SK-N-SH treated with all-trans-retinoic acid at 6 μM for 48 hours (cell line): ENCODE data around the gene GLDN.

Experiments
- ATAC-seq: fragments of 200-7000 bp; cut with Tn5 transposase; 3 replicates; pipeline ENCODE4 v1.9.1; 2020; ENCODE audit warnings: mild to moderate bottlenecking, moderate library complexity
- ARNTL ChIP-seq: fragments of 450-650 bp; formaldehyde crosslinking; IDR thresholded peaks from 2 replicates; pipeline ENCODE4 v1.5.0; 2020; ENCODE audit warnings: low read depth, mild to moderate bottlenecking, moderate library complexity, borderline replicate concordance
- BACH2 ChIP-seq: fragments of 250-450 bp; sonication (Bioruptor Pico); IDR thresholded peaks from 2 replicates; pipeline ENCODE4 v1.9.0; 2021; ENCODE audit warnings: mild to moderate bottlenecking, borderline replicate concordance
- CSDC2 ChIP-seq: fragments of 250-450 bp; sonication (Bioruptor Pico); IDR thresholded peaks from 2 replicates; pipeline ENCODE4 v1.5.0; 2020; ENCODE audit warnings: mild to moderate bottlenecking, moderate library complexity
- ESRRG ChIP-seq: fragments of 250-450 bp; sonication (Bioruptor Pico); IDR thresholded peaks from 2 replicates; pipeline ENCODE4 v1.6.1; 2021; ENCODE audit warnings: mild to moderate bottlenecking
- GLIS3 ChIP-seq: fragments of 250-450 bp; sonication (Bioruptor Pico); IDR thresholded peaks from 2 replicates; pipeline ENCODE4 v1.5.0; 2020; ENCODE audit warnings: mild to moderate bottlenecking, moderate library complexity
- OSR1 ChIP-seq: fragments of 250-450 bp; sonication (Bioruptor Pico); IDR thresholded peaks from 2 replicates; pipeline ENCODE4 v1.8.0; 2022; ENCODE audit warnings: moderate library complexity, mild to moderate bottlenecking, inconsistent platforms
- PPARA ChIP-seq: fragments of 250-450 bp; sonication (Bioruptor Pico); IDR thresholded peaks from 2 replicates; pipeline ENCODE4 v1.5.0; 2020; ENCODE audit warnings: mild to moderate bottlenecking, borderline replicate concordance
- RARB ChIP-seq: fragments of 250-450 bp; sonication (Bioruptor Pico); IDR thresholded peaks from 2 replicates; pipeline ENCODE4 v1.8.0; 2021; ENCODE audit warnings: mild to moderate bottlenecking, moderate library complexity
- SNAI2 ChIP-seq: fragments of 250-450 bp; sonication (Bioruptor Pico); IDR thresholded peaks from 2 replicates; pipeline ENCODE4 v1.5.0; 2020; ENCODE audit warnings: mild to moderate bottlenecking, moderate library complexity
- TCF4 ChIP-seq: fragments of 250-450 bp; sonication (Bioruptor Pico); IDR thresholded peaks from 2 replicates; pipeline ENCODE4 v1.8.0; 2021; ENCODE audit warnings: mild to moderate bottlenecking, moderate library complexity, borderline replicate concordance
- TOX ChIP-seq: fragments of 250-450 bp; sonication (Bioruptor Pico); IDR thresholded peaks from 2 replicates; pipeline ENCODE4 v1.8.0; 2021; ENCODE audit warnings: mild to moderate bottlenecking, moderate library complexity, borderline replicate concordance
- ZC3H10 ChIP-seq: fragments of 250-450 bp; sonication (Bioruptor Pico); IDR thresholded peaks from 2 replicates; pipeline ENCODE4 v1.5.1; 2021; ENCODE audit warnings: mild to moderate bottlenecking, moderate library complexity
- ZFP3 ChIP-seq: fragments of 250-450 bp; sonication (Bioruptor Pico); IDR thresholded peaks from 2 replicates; pipeline ENCODE4 v1.5.0; 2020; ENCODE audit warnings: mild to moderate bottlenecking, moderate library complexity
- ZFP30 ChIP-seq: fragments of 450-650 bp; formaldehyde crosslinking; IDR thresholded peaks from 2 replicates; pipeline ENCODE4 v1.5.0; 2022; ENCODE audit warnings: mild to moderate bottlenecking, moderate library complexity
- ZNF565 ChIP-seq: fragments of 450-650 bp; formaldehyde crosslinking; conservative IDR thresholded peaks from 2 replicates; pipeline ENCODE4 v1.5.0; 2020; ENCODE audit warnings: low read depth, mild to moderate bottlenecking, moderate library complexity
- ZNF70 ChIP-seq: fragments of 450-650 bp; formaldehyde crosslinking; IDR thresholded peaks from 2 replicates; pipeline ENCODE4 v1.5.0; 2020; ENCODE audit warnings: mild to moderate bottlenecking, moderate library complexity
- ZNF8 ChIP-seq: fragments of 450-650 bp; formaldehyde crosslinking; IDR thresholded peaks from 2 replicates; pipeline ENCODE4 v1.5.0; 2020; ENCODE audit warnings: mild to moderate bottlenecking, moderate library complexity
- TF ChIP-seq, protein P1 (sequence below): fragments of 250-450 bp; sonication (Bioruptor Pico); IDR thresholded peaks from 2 replicates; pipeline ENCODE4 v1.8.0; 2020; ENCODE audit warnings: mild to moderate bottlenecking, moderate library complexity, borderline replicate concordance
- TF ChIP-seq, protein P2 (sequence below): fragments of 250-450 bp; sonication (Bioruptor Pico); IDR thresholded peaks from 2 replicates; pipeline ENCODE4 v1.5.0; 2020; ENCODE audit warnings: mild to moderate bottlenecking, moderate library complexity
- TF ChIP-seq, protein P3 (sequence below): fragments of 250-450 bp; sonication (Bioruptor Pico); IDR thresholded peaks from 2 replicates; pipeline ENCODE4 v1.5.1; 2020; ENCODE audit warnings: low read depth, mild to moderate bottlenecking, moderate library complexity
- TF ChIP-seq, protein P4 (sequence below): fragments of 250-450 bp; sonication (Bioruptor Pico); IDR thresholded peaks from 2 replicates; pipeline ENCODE4 v1.5.1; 2021; ENCODE audit warnings: mild to moderate bottlenecking, moderate library complexity
- TF ChIP-seq, protein P5 (sequence below): fragments of 250-450 bp; sonication (Bioruptor Pico); IDR thresholded peaks from 2 replicates; pipeline ENCODE4 v1.8.0; 2021; ENCODE audit warnings: low read depth, mild to moderate bottlenecking, moderate library complexity, borderline replicate concordance

GLDN gene

DNA sequence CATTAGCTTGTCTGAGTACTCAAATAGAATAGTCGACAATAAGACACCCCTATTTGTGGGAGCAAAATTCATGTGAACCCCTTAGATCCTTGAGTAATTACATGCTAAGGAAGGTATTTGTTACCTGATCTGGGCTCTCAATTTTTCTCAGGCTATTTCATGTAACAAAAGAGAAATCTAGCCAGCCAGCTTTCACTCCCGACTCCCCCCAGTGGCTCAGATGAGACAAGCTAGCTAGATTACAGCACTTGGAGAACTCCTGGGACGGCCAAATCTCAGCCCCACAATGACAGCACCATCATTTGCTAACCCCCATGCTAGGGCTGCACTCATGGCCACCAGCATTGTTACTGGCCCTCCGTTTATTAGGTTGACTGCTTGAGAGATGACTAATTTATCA lies 41.3 kb downstream of the GLDN start:
- TF ChIP-seq ZNF70 (no peak), TCF4 (no peak), TOX (CRISPR knock-in tag) (no peak), PPARA (no peak), RARB (CRISPR knock-in tag) (no peak), ZFP3 (CRISPR knock-in tag) (no peak), SNAI2 (CRISPR knock-in tag) (no peak)
- TF ChIP-seq, protein P1, sequence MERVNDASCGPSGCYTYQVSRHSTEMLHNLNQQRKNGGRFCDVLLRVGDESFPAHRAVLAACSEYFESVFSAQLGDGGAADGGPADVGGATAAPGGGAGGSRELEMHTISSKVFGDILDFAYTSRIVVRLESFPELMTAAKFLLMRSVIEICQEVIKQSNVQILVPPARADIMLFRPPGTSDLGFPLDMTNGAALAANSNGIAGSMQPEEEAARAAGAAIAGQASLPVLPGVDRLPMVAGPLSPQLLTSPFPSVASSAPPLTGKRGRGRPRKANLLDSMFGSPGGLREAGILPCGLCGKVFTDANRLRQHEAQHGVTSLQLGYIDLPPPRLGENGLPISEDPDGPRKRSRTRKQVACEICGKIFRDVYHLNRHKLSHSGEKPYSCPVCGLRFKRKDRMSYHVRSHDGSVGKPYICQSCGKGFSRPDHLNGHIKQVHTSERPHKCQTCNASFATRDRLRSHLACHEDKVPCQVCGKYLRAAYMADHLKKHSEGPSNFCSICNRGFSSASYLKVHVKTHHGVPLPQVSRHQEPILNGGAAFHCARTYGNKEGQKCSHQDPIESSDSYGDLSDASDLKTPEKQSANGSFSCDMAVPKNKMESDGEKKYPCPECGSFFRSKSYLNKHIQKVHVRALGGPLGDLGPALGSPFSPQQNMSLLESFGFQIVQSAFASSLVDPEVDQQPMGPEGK: no peak
- TF ChIP-seq, protein P2, sequence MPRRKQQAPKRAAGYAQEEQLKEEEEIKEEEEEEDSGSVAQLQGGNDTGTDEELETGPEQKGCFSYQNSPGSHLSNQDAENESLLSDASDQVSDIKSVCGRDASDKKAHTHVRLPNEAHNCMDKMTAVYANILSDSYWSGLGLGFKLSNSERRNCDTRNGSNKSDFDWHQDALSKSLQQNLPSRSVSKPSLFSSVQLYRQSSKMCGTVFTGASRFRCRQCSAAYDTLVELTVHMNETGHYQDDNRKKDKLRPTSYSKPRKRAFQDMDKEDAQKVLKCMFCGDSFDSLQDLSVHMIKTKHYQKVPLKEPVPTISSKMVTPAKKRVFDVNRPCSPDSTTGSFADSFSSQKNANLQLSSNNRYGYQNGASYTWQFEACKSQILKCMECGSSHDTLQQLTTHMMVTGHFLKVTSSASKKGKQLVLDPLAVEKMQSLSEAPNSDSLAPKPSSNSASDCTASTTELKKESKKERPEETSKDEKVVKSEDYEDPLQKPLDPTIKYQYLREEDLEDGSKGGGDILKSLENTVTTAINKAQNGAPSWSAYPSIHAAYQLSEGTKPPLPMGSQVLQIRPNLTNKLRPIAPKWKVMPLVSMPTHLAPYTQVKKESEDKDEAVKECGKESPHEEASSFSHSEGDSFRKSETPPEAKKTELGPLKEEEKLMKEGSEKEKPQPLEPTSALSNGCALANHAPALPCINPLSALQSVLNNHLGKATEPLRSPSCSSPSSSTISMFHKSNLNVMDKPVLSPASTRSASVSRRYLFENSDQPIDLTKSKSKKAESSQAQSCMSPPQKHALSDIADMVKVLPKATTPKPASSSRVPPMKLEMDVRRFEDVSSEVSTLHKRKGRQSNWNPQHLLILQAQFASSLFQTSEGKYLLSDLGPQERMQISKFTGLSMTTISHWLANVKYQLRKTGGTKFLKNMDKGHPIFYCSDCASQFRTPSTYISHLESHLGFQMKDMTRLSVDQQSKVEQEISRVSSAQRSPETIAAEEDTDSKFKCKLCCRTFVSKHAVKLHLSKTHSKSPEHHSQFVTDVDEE (CRISPR knock-in tag): no peak
- TF ChIP-seq, protein P3, sequence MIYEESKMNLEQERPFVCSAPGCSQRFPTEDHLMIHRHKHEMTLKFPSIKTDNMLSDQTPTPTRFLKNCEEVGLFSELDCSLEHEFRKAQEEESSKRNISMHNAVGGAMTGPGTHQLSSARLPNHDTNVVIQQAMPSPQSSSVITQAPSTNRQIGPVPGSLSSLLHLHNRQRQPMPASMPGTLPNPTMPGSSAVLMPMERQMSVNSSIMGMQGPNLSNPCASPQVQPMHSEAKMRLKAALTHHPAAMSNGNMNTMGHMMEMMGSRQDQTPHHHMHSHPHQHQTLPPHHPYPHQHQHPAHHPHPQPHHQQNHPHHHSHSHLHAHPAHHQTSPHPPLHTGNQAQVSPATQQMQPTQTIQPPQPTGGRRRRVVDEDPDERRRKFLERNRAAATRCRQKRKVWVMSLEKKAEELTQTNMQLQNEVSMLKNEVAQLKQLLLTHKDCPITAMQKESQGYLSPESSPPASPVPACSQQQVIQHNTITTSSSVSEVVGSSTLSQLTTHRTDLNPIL (CRISPR knock-in tag): no peak

DNA sequence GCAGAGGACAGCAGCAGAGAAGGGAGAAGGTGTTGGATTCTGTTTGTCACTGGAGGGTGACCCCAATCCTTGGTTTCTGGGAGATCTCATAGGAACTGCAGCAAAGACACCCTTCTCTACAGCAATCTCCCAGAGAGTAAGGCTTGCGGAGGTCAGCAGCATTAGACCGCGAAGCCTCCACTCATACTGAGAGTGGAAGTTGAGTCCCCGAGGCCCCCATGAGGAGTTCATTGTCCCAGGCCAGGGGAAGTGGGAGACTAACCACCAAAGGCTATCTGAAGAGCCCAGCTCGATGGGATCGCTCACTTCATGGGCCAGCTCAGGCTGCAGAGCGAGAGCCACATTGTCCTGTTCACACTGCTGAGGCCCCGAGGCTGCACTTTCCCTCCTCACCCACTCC lies 44.6 kb downstream of the GLDN start:
- TF ChIP-seq BACH2 (CRISPR knock-in tag) (no peak), RARB (CRISPR knock-in tag) (no peak), ESRRG (no peak), CSDC2 (CRISPR knock-in tag) (no peak), OSR1 (CRISPR knock-in tag) (no peak), TOX (CRISPR knock-in tag) (no peak)
- TF ChIP-seq, all 23 proteins: peak for 0
- ATAC-seq: no peak

More for the DNA sequence above, 41.3 kb downstream of the GLDN start:
- ATAC-seq: peak; percentile 77

DNA sequence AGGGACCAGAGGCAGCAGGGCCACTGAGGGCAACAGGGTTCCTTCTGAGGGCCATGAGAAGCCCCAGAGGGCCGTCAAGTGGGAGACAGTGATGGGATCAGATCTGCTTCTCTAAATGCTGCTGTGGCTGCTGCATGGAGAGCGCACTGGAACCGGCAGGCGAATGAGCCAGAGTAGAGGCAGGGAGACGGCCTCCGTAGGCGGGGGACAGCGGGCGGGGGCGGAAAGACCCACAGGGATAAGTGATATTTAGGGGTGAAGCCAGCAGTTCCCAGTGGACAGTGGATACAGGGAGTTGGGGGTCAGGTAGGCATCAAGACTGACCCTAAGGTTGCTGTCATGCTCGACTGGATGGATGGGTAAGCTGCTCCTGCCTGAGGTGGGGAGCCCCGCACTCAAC lies 45.0 kb downstream of the GLDN start:
- no peak for TF ChIP-seq BACH2 (CRISPR knock-in tag)
- no peak for TF ChIP-seq ZC3H10 (CRISPR knock-in tag)
- no peak for TF ChIP-seq ZFP30 (CRISPR knock-in tag)
- TF ChIP-seq ESRRG: no peak
- TF ChIP-seq, protein P4, sequence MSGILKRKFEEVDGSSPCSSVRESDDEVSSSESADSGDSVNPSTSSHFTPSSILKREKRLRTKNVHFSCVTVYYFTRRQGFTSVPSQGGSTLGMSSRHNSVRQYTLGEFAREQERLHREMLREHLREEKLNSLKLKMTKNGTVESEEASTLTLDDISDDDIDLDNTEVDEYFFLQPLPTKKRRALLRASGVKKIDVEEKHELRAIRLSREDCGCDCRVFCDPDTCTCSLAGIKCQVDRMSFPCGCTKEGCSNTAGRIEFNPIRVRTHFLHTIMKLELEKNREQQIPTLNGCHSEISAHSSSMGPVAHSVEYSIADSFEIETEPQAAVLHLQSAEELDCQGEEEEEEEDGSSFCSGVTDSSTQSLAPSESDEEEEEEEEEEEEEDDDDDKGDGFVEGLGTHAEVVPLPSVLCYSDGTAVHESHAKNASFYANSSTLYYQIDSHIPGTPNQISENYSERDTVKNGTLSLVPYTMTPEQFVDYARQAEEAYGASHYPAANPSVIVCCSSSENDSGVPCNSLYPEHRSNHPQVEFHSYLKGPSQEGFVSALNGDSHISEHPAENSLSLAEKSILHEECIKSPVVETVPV (CRISPR knock-in tag): no peak
- no peak for TF ChIP-seq ZFP3 (CRISPR knock-in tag)
- no peak for TF ChIP-seq CSDC2 (CRISPR knock-in tag)
- TF ChIP-seq ZNF70: no peak
- no peak for TF ChIP-seq TCF4
- TF ChIP-seq, protein P5, sequence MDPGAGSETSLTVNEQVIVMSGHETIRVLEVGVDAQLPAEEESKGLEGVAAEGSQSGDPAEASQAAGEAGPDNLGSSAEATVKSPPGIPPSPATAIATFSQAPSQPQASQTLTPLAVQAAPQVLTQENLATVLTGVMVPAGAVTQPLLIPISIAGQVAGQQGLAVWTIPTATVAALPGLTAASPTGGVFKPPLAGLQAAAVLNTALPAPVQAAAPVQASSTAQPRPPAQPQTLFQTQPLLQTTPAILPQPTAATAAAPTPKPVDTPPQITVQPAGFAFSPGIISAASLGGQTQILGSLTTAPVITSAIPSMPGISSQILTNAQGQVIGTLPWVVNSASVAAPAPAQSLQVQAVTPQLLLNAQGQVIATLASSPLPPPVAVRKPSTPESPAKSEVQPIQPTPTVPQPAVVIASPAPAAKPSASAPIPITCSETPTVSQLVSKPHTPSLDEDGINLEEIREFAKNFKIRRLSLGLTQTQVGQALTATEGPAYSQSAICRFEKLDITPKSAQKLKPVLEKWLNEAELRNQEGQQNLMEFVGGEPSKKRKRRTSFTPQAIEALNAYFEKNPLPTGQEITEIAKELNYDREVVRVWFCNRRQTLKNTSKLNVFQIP (CRISPR knock-in tag): no peak
- no peak for TF ChIP-seq GLIS3 (CRISPR knock-in tag)
- TF ChIP-seq ARNTL (CRISPR knock-in tag): no peak
- no peak for TF ChIP-seq ZNF8 (CRISPR knock-in tag)
- no peak for TF ChIP-seq OSR1 (CRISPR knock-in tag)
- no peak for TF ChIP-seq TOX (CRISPR knock-in tag)
- no peak for TF ChIP-seq ZNF565 (CRISPR knock-in tag)
- no peak for TF ChIP-seq RARB (CRISPR knock-in tag)
- ATAC-seq: no peak
